ENCODE data around the gene ANO5. TPM values are rescaled to one million over a fixed set of nuclear protein-coding genes. Genes with fewer than 3 reads are reported as not detected.

ANO5 gene
- total and polyA plus RNA-seq, 3 donors from 2014 or later = 4.8 to 7.1 (median 5.8) TPM

DNA sequence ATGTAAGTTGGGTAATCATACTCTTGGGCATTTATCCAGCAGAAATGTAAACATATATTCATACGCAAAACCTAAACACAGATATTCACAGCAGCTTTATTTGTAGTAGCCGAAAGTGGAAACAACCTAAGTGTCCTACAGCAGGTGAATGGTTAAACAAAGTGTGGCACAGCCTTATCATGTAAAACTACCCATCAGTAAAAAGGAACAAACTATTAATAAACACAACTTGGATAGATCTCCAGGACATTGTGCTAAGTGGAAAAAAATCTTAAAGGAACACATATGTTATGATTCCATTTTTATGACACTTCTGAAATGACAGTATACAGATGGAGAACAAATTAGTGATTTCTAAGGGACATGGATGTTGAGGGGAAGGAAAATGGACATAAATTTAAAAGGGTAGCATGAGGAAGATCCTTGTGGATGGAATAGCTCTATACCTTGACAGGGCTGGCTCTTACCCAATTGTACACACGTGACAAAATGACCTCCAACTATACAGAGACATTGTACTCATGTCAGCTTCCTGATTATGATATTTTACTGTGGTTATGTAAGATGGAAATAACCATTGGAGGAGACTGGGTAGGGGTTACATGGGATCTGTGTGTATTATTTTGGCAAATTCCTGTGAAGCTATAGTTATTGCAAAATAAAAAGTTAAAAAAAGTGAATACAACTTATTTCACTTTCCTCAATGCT is 15.4 kb downstream of the ANO5 start:
- no peak overlapping the region for H3K27ac ChIP-seq
- no peaks in the 10 kb centered on the region for H3K36me3 ChIP-seq (ENCODE audit: low read depth, missing control alignments)
- no peaks in the 10 kb centered on the region for H3K9me3 ChIP-seq
- no peak for TF ChIP-seq POLR2A (IDR thresholded peaks at IDR 0.05)
- TF ChIP-seq, protein P1, sequence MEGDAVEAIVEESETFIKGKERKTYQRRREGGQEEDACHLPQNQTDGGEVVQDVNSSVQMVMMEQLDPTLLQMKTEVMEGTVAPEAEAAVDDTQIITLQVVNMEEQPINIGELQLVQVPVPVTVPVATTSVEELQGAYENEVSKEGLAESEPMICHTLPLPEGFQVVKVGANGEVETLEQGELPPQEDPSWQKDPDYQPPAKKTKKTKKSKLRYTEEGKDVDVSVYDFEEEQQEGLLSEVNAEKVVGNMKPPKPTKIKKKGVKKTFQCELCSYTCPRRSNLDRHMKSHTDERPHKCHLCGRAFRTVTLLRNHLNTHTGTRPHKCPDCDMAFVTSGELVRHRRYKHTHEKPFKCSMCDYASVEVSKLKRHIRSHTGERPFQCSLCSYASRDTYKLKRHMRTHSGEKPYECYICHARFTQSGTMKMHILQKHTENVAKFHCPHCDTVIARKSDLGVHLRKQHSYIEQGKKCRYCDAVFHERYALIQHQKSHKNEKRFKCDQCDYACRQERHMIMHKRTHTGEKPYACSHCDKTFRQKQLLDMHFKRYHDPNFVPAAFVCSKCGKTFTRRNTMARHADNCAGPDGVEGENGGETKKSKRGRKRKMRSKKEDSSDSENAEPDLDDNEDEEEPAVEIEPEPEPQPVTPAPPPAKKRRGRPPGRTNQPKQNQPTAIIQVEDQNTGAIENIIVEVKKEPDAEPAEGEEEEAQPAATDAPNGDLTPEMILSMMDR (IDR thresholded peaks at IDR 0.05) = no peak
- H3K4me3 ChIP-seq = no peak overlapping the region
- DNase-seq = no peak
- H3K4me1 ChIP-seq = no peaks in the 10 kb centered on the region
- WGBS, 2 donors = 80 to 91% methylated on average over 3 of the region's 3 CpGs
- intact Hi-C loops (cut with DNase I; ENCODE audit: low total_unique reads) = no loop called here
- no peaks in the 10 kb centered on the region for H3K27me3 ChIP-seq

GRCh38 chr11:22216940-22217339 is 24.1 kb downstream of the ANO5 start:
- no peak overlapping the region for H3K27ac ChIP-seq
- TF ChIP-seq, protein P1 (IDR thresholded peaks at IDR 0.05) = no peak
- no peak for TF ChIP-seq POLR2A (IDR thresholded peaks at IDR 0.05)

GRCh38 chr11:22221143-22221542 is 28.3 kb downstream of the ANO5 start:
- intact Hi-C loops (cut with DNase I; ENCODE audit: low total_unique reads) = no loop called here
- 92 to 97% methylated on average over 3 of the region's 3 CpGs for WGBS, 2 donors
- Histone ChIP-seq H3K36me3 (ENCODE audit: low read depth, missing control alignments) (no peaks in the 10 kb centered on the region), H3K27me3 (no peaks in the 10 kb centered on the region), H3K9me3 (no peaks in the 10 kb centered on the region), H3K27ac (no peak overlapping the region), H3K4me3 (no peak overlapping the region), H3K4me1 (no peaks in the 10 kb centered on the region)
- no peak for TF ChIP-seq POLR2A (IDR thresholded peaks at IDR 0.05)
- TF ChIP-seq, protein P1 (IDR thresholded peaks at IDR 0.05) = no peak
- DNase-seq = no peak

More at GRCh38 chr11:22216940-22217339, 24.1 kb downstream of the ANO5 start:
- Histone ChIP-seq H3K9me3 (no peaks in the 10 kb centered on the region), H3K4me3 (no peak overlapping the region), H3K36me3 (ENCODE audit: low read depth, missing control alignments) (no peaks in the 10 kb centered on the region), H3K4me1 (no peaks in the 10 kb centered on the region), H3K27me3 (no peaks in the 10 kb centered on the region)
- intact Hi-C loops (cut with DNase I; ENCODE audit: low total_unique reads) = no loop called here
- no peak for DNase-seq

DNA sequence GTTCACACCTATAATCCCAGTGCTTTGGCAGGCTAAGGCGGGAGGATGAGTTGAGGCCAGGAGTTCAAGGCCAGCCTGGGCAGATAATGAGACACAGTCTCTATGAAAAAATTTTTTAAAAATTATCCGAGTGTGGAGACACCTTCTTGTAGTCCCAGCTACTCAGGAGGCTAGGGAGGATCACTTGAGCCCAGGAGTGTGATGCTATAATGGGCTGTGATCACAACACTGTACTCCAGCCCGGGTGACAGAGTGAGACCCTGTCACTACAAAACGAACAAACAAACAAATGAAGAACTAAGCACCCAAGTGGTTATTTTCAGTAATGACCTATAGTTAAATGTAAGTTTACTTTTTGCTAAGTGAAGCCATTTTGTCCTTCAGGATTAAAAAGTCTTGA is 32.3 kb downstream of the ANO5 start:
- DNase-seq = no peak
- Histone ChIP-seq H3K27ac (no peak overlapping the region), H3K4me1 (no peaks in the 10 kb centered on the region), H3K9me3 (no peaks in the 10 kb centered on the region), H3K36me3 (ENCODE audit: low read depth, missing control alignments) (no peaks in the 10 kb centered on the region), H3K27me3 (no peaks in the 10 kb centered on the region), H3K4me3 (no peak overlapping the region)
- intact Hi-C loops (cut with DNase I; ENCODE audit: low total_unique reads) = no loop called here
- 60 to 72% methylated on average over 4 of the region's 4 CpGs for WGBS, 2 donors
- no peak for TF ChIP-seq POLR2A (IDR thresholded peaks at IDR 0.05)
- TF ChIP-seq, protein P1 (IDR thresholded peaks at IDR 0.05) = no peak

- no peaks in the 10 kb centered on the region for H3K27me3 ChIP-seq
- intact Hi-C loops (cut with DNase I; ENCODE audit: low total_unique reads) = no loop called here
- DNase-seq = no peak
- no peak overlapping the region for H3K4me3 ChIP-seq
- TF ChIP-seq, protein P1 (IDR thresholded peaks at IDR 0.05) = no peak
- no peak for TF ChIP-seq POLR2A (IDR thresholded peaks at IDR 0.05)
- H3K9me3 ChIP-seq = no peaks in the 10 kb centered on the region
- no peaks in the 10 kb centered on the region for H3K4me1 ChIP-seq
- no peak overlapping the region for H3K27ac ChIP-seq
- 63 to 70% methylated on average over 1 of the region's 1 CpG for WGBS, 2 donors
- H3K36me3 ChIP-seq (ENCODE audit: low read depth, missing control alignments) = no peaks in the 10 kb centered on the region
These were observed 41.9 kb downstream of the ANO5 start for GRCh38 chr11:22234743-22235142.
